HL-60 (cell line): Measurements from ENCODE around the gene CDH22.

ENCODE experiments used
- DNase-seq, 2 experiments: peaks; one replicate each; pipeline ENCODE4 v3.0.0-alpha.2; 2010 to 2020; ENCODE audit warnings: low read depth in 1 of 2, low spot score in 1 of 2
- H3K27ac ChIP-seq: fragments of 250-450 bp; sonication (Bioruptor Pico); replicated peaks from 2 replicates; pipeline ENCODE4 v1.5.1; 2020; ENCODE audit warnings: mild to moderate bottlenecking, moderate library complexity
- H3K27me3 ChIP-seq: fragments of 250-450 bp; sonication (Bioruptor Pico); 2 replicates; pipeline ENCODE4 v1.5.1; 2021; ENCODE audit warnings: mild to moderate bottlenecking, moderate library complexity; ENCODE audit not compliant: insufficient read depth, poor library complexity, severe bottlenecking
- H3K4me3 ChIP-seq: replicated peaks from 2 replicates; pipeline ENCODE4 v1.5.1; 2011; ENCODE audit warnings: mild to moderate bottlenecking, control low read depth, low read length; ENCODE audit not compliant: insufficient read depth
- CTCF ChIP-seq: IDR thresholded peaks from one replicate; pipeline ENCODE4 v1.5.1; 2011; ENCODE audit warnings: low read length, control low read depth, inconsistent platforms; ENCODE audit not compliant: insufficient read depth
- GABPA ChIP-seq: IDR thresholded peaks from 2 replicates; pipeline ENCODE4 v1.6.1; 2012; ENCODE audit warnings: low read depth
- POLR2AphosphoS5 ChIP-seq: IDR thresholded peaks from 2 replicates; pipeline ENCODE4 v1.6.1; 2012; ENCODE audit warnings: low read depth
- REST ChIP-seq: IDR thresholded peaks from 2 replicates; pipeline ENCODE4 v1.6.1; 2012; ENCODE audit warnings: low read depth; ENCODE audit not compliant: insufficient replicate concordance
- SPI1 ChIP-seq: IDR thresholded peaks from 2 replicates; pipeline ENCODE4 v1.6.1; 2012; ENCODE audit warnings: low read depth, mild to moderate bottlenecking, borderline replicate concordance

Gene CDH22

GRCh38 chr20:46142124-46142523 is 166.2 kb downstream of the CDH22 start:
- no peaks in the 10 kb centered on the region for H3K27me3 ChIP-seq
- H3K4me3 ChIP-seq: no peak overlapping the region
- TF ChIP-seq CTCF (no peak), SPI1 (no peak)
- H3K27ac ChIP-seq: no peak overlapping the region
- no peak for DNase-seq

- DNase-seq: no peak
- Histone ChIP-seq H3K27me3 (no peaks in the 10 kb centered on the region), H3K27ac (no peak overlapping the region), H3K4me3 (no peak overlapping the region)
- TF ChIP-seq SPI1 (no peak), GABPA (no peak), POLR2AphosphoS5 (no peak), CTCF (no peak), REST (no peak)
These were observed 168.3 kb downstream of the CDH22 start for GRCh38 chr20:46139908-46140482.

GRCh38 chr20:46139266-46139889 is 168.9 kb downstream of the CDH22 start:
- DNase-seq: no peak
- TF ChIP-seq CTCF: no peak
- TF ChIP-seq SPI1: no peak
- no peak for TF ChIP-seq POLR2AphosphoS5
- TF ChIP-seq GABPA: no peak
- no peak for TF ChIP-seq REST
- Histone ChIP-seq H3K4me3 (no peak overlapping the region), H3K27me3 (no peaks in the 10 kb centered on the region), H3K27ac (no peak overlapping the region)

- H3K4me3 ChIP-seq: no peak overlapping the region
- DNase-seq: no peak
- no peaks in the 10 kb centered on the region for H3K27me3 ChIP-seq
These were observed 170.5 kb downstream of the CDH22 start for GRCh38 chr20:46137816-46138215.

More at GRCh38 chr20:46137816-46138215, 170.5 kb downstream of the CDH22 start:
- no peak overlapping the region for H3K27ac ChIP-seq
- no peak for TF ChIP-seq GABPA
- TF ChIP-seq CTCF: no peak
- TF ChIP-seq SPI1: no peak
- no peak for TF ChIP-seq REST
- no peak for TF ChIP-seq POLR2AphosphoS5
